Measurements from ENCODE around the gene NEDD4L.

Gene NEDD4L

GRCh38 chr18:58336605-58337004 is 292.6 kb downstream of the NEDD4L start:
- TF ChIP-seq, protein P1, sequence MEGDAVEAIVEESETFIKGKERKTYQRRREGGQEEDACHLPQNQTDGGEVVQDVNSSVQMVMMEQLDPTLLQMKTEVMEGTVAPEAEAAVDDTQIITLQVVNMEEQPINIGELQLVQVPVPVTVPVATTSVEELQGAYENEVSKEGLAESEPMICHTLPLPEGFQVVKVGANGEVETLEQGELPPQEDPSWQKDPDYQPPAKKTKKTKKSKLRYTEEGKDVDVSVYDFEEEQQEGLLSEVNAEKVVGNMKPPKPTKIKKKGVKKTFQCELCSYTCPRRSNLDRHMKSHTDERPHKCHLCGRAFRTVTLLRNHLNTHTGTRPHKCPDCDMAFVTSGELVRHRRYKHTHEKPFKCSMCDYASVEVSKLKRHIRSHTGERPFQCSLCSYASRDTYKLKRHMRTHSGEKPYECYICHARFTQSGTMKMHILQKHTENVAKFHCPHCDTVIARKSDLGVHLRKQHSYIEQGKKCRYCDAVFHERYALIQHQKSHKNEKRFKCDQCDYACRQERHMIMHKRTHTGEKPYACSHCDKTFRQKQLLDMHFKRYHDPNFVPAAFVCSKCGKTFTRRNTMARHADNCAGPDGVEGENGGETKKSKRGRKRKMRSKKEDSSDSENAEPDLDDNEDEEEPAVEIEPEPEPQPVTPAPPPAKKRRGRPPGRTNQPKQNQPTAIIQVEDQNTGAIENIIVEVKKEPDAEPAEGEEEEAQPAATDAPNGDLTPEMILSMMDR (IDR thresholded peaks at IDR 0.05; ENCODE audit: low read depth, low read length, missing control alignments), result no peak
- DNase-seq (ENCODE audit: low read depth), result no peak
- no peak overlapping the region for H3K4me3 ChIP-seq (ENCODE audit: low read depth, low read length)

GRCh38 chr18:58337285-58337684 is 293.3 kb downstream of the NEDD4L start:
- TF ChIP-seq, protein P1 (IDR thresholded peaks at IDR 0.05; ENCODE audit: low read depth, low read length, missing control alignments), result no peak
- DNase-seq (ENCODE audit: low read depth), result no peak

DNA sequence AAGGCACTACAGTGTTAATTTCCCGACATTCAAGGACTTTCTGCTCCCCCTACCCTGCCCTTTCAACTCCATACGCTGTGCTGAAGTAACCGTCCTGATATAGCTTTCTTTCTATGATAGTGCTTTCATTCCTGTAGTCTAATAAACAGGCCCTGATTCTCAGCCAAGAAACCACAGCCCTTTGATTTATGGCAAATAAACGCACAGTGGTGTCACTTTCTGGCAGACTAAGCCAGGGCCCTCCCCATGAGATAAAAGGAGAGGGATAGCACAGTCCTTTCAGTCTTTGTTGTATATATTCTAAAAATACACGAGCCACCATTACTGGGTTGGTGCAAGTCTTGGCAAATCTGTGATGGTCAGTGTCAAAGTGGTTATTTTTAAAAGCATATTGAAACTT is 293.7 kb downstream of the NEDD4L start:
- TF ChIP-seq, protein P1 (IDR thresholded peaks at IDR 0.05; ENCODE audit: low read depth, low read length, missing control alignments), result no peak
- no peak overlapping the region for H3K4me3 ChIP-seq (ENCODE audit: low read depth, low read length)
- DNase-seq (ENCODE audit: low read depth), result no peak

More at GRCh38 chr18:58337285-58337684, 293.3 kb downstream of the NEDD4L start:
- H3K4me3 ChIP-seq (ENCODE audit: low read depth, low read length), result no peak overlapping the region

DNA sequence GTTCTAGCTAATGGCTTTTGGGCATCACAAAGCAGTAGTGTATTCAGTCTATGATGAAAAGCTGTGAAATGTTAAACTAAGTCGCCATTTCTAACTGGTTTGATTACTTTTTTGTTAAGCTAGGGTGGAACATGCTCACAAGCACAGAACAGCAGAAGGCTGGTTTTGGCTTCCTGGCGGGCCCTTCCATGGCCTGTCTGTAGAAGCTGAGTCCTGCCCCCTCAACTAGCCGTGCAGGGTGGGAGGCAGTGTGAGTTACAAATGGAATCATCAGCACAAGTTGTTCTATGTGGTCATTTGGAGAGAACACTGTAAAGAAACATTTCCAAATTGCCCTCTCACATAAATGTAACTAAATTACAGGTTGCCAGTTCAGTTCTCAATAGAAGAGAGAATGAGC is 294.1 kb downstream of the NEDD4L start:
- TF ChIP-seq, protein P1 (IDR thresholded peaks at IDR 0.05; ENCODE audit: low read depth, low read length, missing control alignments), result no peak
- no peak for DNase-seq (ENCODE audit: low read depth)
- H3K4me3 ChIP-seq (ENCODE audit: low read depth, low read length), result no peak overlapping the region

DNA sequence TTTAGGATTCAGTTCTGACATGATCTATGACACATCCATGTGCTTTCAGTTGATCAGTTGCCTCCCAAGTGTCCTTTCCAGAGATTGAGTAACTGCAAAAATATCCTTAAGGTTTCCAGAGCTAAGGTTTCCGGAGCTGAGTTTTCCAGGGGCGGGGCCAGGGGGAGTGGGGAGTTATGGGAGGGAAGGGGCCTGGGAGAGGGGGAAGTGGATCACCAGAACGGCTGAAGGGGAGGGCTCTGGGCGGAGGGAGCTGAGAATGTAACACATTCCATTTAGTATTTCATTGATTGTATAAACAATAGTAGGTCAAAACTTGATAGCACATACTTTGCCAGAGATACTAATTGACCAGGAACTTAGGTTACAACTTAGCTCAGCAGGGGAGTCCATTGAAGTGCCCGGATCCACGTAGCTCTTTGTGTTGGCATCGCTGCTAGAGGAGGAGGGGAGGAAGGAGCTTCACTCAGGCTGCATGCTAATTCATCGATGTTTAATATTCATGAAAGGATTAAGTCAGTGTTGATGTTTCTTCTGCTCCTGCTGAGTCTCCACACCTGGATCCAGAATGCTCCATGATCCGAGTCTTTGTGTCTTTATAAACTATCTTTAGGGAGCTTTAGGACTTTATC is 295.1 kb downstream of the NEDD4L start:
- no peak for DNase-seq (ENCODE audit: low read depth)
- TF ChIP-seq, protein P1 (IDR thresholded peaks at IDR 0.05; ENCODE audit: low read depth, low read length, missing control alignments), result no peak

DNA sequence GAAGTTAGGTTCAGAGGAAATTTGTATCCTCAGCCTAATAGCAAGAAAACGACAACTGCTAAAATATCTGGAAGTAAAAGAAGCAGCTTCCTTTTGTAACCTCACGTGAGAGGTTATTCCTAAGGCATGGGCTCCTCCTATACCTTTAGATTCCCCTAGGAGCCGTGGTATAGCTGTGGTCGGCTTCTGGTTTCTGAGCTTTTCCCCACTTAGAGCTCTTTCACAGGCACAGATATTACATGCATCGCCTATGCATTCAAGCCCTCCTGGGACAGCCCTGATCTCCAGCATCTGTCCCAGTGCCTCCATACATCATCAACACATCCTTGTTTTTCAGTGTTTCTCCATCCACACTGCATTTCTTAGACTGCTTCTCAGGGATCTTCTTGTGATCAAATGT is 295.9 kb downstream of the NEDD4L start:
- TF ChIP-seq, protein P1 (IDR thresholded peaks at IDR 0.05; ENCODE audit: low read depth, low read length, missing control alignments), result no peak
- H3K4me3 ChIP-seq (ENCODE audit: low read depth, low read length), result no peak overlapping the region
- no peak for DNase-seq (ENCODE audit: low read depth)

More for the DNA sequence above, 295.1 kb downstream of the NEDD4L start:
- no peak overlapping the region for H3K4me3 ChIP-seq (ENCODE audit: low read depth, low read length)

GRCh38 chr18:58341916-58342315 is 297.9 kb downstream of the NEDD4L start:
- TF ChIP-seq, protein P1 (IDR thresholded peaks at IDR 0.05; ENCODE audit: low read depth, low read length, missing control alignments), result no peak
- DNase-seq (ENCODE audit: low read depth), result no peak
- H3K4me3 ChIP-seq (ENCODE audit: low read depth, low read length), result no peak overlapping the region
